HT-29 (cell line): ENCODE data around the gene GPR89B. TPM values are rescaled to one million over a fixed set of nuclear protein-coding genes. Genes with fewer than 3 reads are reported as not detected.
A peak's percentile ranks its signal among the peaks of the same experiment; 100 is the strongest.
"Not testable (repeated sequence)": the region's sequence is repeated elsewhere in the genome, so short reads cannot be mapped to it uniquely, and the experiment has no call there.

Source experiments
- DNase-seq: peaks from one replicate; pipeline ENCODE4 v3.0.0-alpha.2; 2015; ENCODE audit warnings: low spot score
- small RNA-seq: library from RNA; depleted of rRNA; stranded (forward); fragments of <200 nt; gene quantifications from one replicate; pipeline ENCODE3, GENCODE V24; 2014
- total RNA-seq: library from RNA; depleted of rRNA; stranded (reverse); fragments of >200 nt; shearing (Covaris generic); gene quantifications from 2 replicates; pipeline ENCODE4 v1.2.3, GENCODE V29; 2014; rRNA removed

Gene GPR89B
- total RNA-seq, 1 experiment from 2014 or later: 4.8 TPM

GRCh38 chr1:148032247-148032646 is 104.0 kb downstream of the GPR89B start:
- DNase-seq: not testable (repeated sequence)

GRCh38 chr1:148032690-148033089 is 104.5 kb downstream of the GPR89B start:
- DNase-seq: not testable (repeated sequence)

- not testable (repeated sequence) for DNase-seq
These were observed 104.9 kb downstream of the GPR89B start for GRCh38 chr1:148033147-148033546.

GRCh38 chr1:148037850-148038461 is 109.7 kb downstream of the GPR89B start:
- DNase-seq: not testable (repeated sequence)

DNA sequence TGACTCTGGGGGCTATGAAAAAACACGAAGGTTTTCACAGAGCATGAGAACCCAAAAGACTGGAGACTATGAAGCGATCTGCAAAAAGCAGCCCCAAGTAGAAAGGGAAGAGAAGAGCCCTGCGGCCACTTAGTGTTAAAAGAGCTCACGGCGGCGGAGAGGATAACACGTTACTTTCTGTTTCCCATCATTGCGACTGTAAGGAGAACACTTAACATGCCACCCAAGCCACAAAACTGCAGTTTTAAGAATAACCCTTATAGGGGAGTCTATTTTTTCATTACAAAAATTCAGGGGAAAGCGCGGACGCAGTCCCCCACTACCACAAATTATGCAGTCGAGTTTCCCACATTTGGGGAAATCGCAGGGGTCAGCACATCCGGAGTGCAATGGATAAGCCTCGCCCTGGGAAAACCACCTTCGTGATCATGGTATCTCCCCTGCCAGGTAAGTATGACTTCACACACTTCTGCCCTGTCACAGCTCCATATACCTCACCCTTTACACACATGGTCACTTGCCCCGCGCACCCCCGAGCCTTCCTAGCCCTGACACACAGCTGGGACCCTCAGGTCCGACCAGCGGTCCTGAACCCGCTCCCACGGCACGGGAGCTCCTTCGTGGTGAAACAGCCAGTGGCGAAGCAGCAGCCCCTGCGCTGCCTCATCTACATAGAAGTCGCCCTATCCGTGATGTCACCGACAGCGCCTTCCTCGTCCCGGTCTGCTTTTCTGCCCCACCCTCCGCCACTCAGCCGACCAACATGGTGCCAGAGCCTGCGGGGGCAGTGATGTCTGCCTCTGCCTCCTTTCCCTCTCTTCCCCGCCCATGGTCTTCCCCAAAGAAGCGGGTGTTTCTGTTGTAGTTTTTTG is 110.5 kb downstream of the GPR89B start:
- peak; percentile 96 for DNase-seq

Small RNA genes lying within 50 kb of the gene (small RNA-seq; reads per million reads assigned to genes)
- not detected for gene RNU1-129P
- gene RNVU1-7: 22.4 reads per million, percentile 92 among the genes with 10 or more reads in this experiment

Other genes starting within 250 kb of the GPR89B start
- gene GJA5, start 167.8 kb upstream of the GPR89B start, total RNA-seq: 0.57 and 0.86 TPM in 2 replicates
- gene GJA8, start 25.6 kb upstream of the GPR89B start, total RNA-seq: not detected in 2 replicates
- gene NBPF11, start 223.9 kb downstream of the GPR89B start, total RNA-seq: 3.5 and 3.7 TPM in 2 replicates